Measurements from ENCODE around the gene EHD1. TPM values are rescaled to one million over a fixed set of nuclear protein-coding genes. Genes with fewer than 3 reads are reported as not detected.

The EHD1 gene
- total and polyA plus RNA-seq, 9 of the 15 experiments (the other 6 are each of a cell fraction or from before 2014, with no cell fraction given), result 0.46 to 65.0 (median 16.4) TPM

- DNase-seq (ENCODE audit: extremely low read depth in 1 of 4, low spot score in 3 of 4), result no peak
- in situ Hi-C loops (cut with MboI), result no loop called here
- Histone ChIP-seq H3K27me3 (ENCODE audit: control insufficient read depth in 2 of 2, insufficient read depth in 2 of 2, low read length in 2 of 2) (no peaks in the 10 kb centered on the region), H3K4me2 (ENCODE audit: insufficient read depth, low read length) (no peak overlapping the region), H3K79me2 (ENCODE audit: control insufficient read depth, insufficient read depth, low read length) (no peaks in the 10 kb centered on the region), H4K20me1 (replicated peaks; ENCODE audit: control insufficient read depth, insufficient read depth, low read length) (no peaks in the 10 kb centered on the region), H3K36me3 (ENCODE audit: control insufficient read depth, insufficient read depth, low read length) (peaks cover 64% of the 10 kb centered on the region; the same call in 2 of the 3 replicates), H3K27ac (ENCODE audit: extremely low read depth, low read depth, low read length) (no peak overlapping the region), H3K9me3 (replicated peaks; ENCODE audit: control insufficient read depth, insufficient read depth, low read depth, low read length) (no peaks in the 10 kb centered on the region), H2AFZ (ENCODE audit: low read depth, low read length) (no peak overlapping the region), H3K9ac (ENCODE audit: insufficient read depth in 1 of 2, low read depth in 2 of 2, low read length in 2 of 2) (0 out of 4 replicates have a peak overlapping the region, but pooled peaks of 1 of the 2 experiments have one; percentile 9), H3K9me1 (ENCODE audit: control insufficient read depth, insufficient read depth, low read length) (no peaks in the 10 kb centered on the region), H3K4me3 (no peak overlapping the region), H3K4me1 (replicated peaks in 1 of 2; ENCODE audit: control insufficient read depth in 2 of 2, insufficient read depth in 2 of 2, low read length in 2 of 2) (peaks cover 0 to 39% of the 10 kb centered on the region in 2 experiments; a peak in 2 of 5 replicates)
- no peak for FAIRE-seq
- intact Hi-C loops (cut with micrococcal nuclease), result no loop called here
- ATAC-seq, result no peak
- WGBS (ENCODE audit: insufficient coverage, low coverage, missing lambda C conversion rate), result 89% methylated on average over 19 of the region's 25 CpGs
- TF ChIP-seq MCM2 (IDR thresholded peaks at IDR 0.05; ENCODE audit: low read depth) (no peak), STAG1 (CRISPR knock-in tag; IDR thresholded peaks at IDR 0.05; ENCODE audit: borderline replicate concordance) (no peak), CHD4 (IDR thresholded peaks at IDR 0.05; ENCODE audit: insufficient read depth, insufficient replicate concordance, low read depth, low read length, poor library complexity, severe bottlenecking) (no peak), CBX3 (IDR thresholded peaks at IDR 0.05; ENCODE audit: borderline replicate concordance in 1 of 2, low read length in 2 of 2) (no peak), HMG20B (CRISPR knock-in tag; IDR thresholded peaks at IDR 0.05) (no peak), RBFOX2 (IDR thresholded peaks at IDR 0.05; ENCODE audit: low read depth, low read length) (0 out of 2 replicates have a peak, but pooled peaks have one; percentile 28)
- CTCF ChIA-PET (ENCODE audit: low intra/inter-chr PET ratio), result no interaction called here
- no TSS peak for BruUV-seq (replicated peaks)
- POLR2A ChIA-PET, result interaction anchor here (1.0 to 1.2 kb wide), 3 partner anchors 10 to 156 kb away, joined by 3 read pairs; partner anchors contain the start of gene CDC42BPG
Measured at GRCh38 chr11:64834031-64834722, 44.2 kb downstream of the EHD1 start.

All from K562 (cell line).